ENCODE measurements around the gene SLC6A6. TPM values are rescaled to one million over a fixed set of nuclear protein-coding genes. Genes with fewer than 3 reads are reported as not detected.
A peak's percentile ranks its signal among the peaks of the same experiment; 100 is the strongest.

Gene SLC6A6
- total RNA-seq, 2 donors from 2014 or later = 43.1 to 56.5 TPM

DNA sequence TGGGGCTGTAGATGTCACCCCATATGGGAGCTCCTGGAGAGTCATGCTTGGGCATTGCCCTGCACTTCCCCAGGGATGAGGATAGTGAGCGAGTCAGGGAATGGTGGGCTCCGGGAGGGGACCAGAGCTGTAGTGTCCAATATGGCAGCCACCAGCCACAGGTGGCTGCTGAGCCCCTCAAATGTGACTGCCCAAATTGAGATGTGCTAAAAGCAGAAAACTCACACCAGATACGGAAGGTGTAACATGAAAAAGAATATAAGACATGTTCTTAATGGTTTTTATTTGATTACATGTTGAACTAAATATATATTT lies 106.1 kb downstream of the SLC6A6 start:
- no peak overlapping the region for H3K27ac Mint-ChIP-seq
- peaks cover 6% of the 10 kb centered on the region for H3K27me3 Mint-ChIP-seq (ENCODE audit: insufficient read depth)
- Histone ChIP-seq H3K36me3 (ENCODE audit: control insufficient read depth, insufficient read depth, low read length) (no peaks in the 10 kb centered on the region), H3K27me3 (ENCODE audit: control insufficient read depth, insufficient read depth, low read length, poor library complexity, severe bottlenecking) (no peaks in the 10 kb centered on the region), H3K9me3 (ENCODE audit: control insufficient read depth, low read length) (no peaks in the 10 kb centered on the region), H3K4me3 (ENCODE audit: low read length) (no peak overlapping the region), H3K4me1 (ENCODE audit: control insufficient read depth, insufficient read depth, low read length) (no peaks in the 10 kb centered on the region), H3K27ac (ENCODE audit: low read depth, low read length) (no peak overlapping the region), H3K9ac (ENCODE audit: extremely low read depth, low read length, poor library complexity, severe bottlenecking) (no peak overlapping the region)
- 61% methylated on average over 2 of the region's 3 CpGs; no CpG with 5 or more reads in 1 of the 2 experiments for WGBS, 2 experiments (ENCODE audit: insufficient coverage in 1 of 2, insufficient read length in 1 of 2)
- H3K36me3 Mint-ChIP-seq (ENCODE audit: low read depth) = no peaks in the 10 kb centered on the region
- no peak for DNase-seq
- TF ChIP-seq, protein P1, sequence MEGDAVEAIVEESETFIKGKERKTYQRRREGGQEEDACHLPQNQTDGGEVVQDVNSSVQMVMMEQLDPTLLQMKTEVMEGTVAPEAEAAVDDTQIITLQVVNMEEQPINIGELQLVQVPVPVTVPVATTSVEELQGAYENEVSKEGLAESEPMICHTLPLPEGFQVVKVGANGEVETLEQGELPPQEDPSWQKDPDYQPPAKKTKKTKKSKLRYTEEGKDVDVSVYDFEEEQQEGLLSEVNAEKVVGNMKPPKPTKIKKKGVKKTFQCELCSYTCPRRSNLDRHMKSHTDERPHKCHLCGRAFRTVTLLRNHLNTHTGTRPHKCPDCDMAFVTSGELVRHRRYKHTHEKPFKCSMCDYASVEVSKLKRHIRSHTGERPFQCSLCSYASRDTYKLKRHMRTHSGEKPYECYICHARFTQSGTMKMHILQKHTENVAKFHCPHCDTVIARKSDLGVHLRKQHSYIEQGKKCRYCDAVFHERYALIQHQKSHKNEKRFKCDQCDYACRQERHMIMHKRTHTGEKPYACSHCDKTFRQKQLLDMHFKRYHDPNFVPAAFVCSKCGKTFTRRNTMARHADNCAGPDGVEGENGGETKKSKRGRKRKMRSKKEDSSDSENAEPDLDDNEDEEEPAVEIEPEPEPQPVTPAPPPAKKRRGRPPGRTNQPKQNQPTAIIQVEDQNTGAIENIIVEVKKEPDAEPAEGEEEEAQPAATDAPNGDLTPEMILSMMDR (conservative IDR thresholded peaks at IDR 0.05) = no peak
- H3K4me1 Mint-ChIP-seq = no peaks in the 10 kb centered on the region
- no peaks in the 10 kb centered on the region for H3K9me3 Mint-ChIP-seq
- no peak overlapping the region for H3K4me3 Mint-ChIP-seq

DNA sequence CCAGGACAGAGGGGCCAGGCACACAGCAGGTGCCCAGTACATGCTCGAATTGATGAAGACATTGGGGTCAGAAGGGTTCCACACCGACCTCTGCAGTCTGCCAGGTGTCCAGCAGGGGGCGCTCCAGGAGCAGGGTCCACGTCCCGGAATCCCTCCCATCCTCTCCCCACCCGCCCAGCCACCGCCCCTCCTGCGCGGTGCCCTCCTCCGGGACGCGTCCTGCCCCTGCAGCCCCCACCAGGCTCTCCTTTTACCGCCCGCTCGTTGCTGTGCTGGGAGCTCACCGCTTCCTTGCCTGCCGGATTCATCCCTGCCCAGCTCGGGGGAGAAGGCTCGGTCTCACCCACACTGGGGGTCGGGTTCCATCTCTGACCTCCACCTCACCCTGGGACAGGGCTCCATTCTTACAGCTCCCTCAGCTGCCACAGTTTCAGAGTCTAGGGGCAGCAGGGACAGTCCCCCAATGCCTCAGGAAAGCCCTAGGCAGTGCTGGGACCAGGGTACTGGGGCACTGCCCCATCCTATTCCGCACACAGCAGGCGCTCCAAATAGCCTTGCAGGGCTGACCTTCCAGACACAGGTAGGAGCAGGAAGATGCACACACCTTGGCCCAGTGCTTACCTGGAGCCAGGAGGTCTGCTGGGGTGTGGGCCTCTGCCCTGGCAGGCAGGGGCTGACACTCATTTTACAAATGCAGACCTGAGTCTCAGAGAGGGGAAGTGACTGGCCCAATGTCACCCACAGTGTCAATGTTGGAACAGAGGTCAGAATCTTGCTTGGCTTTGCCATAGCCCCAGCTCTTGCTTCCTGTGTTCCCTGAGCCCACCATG lies 106.8 kb downstream of the SLC6A6 start:
- WGBS, 2 experiments (ENCODE audit: insufficient coverage in 1 of 2, insufficient read length in 1 of 2) = 15 to 90% methylated on average over 2 to 22 of the region's 22 CpGs
- Mint-ChIP-seq H3K4me1 (no peaks in the 10 kb centered on the region), H3K36me3 (ENCODE audit: low read depth) (no peaks in the 10 kb centered on the region), H3K27me3 (ENCODE audit: insufficient read depth) (peaks cover 4% of the 10 kb centered on the region), H3K9me3 (no peaks in the 10 kb centered on the region), H3K4me3 (peak overlapping the region; percentile 41), H3K27ac (no peak overlapping the region)
- H3K27ac ChIP-seq (ENCODE audit: low read depth, low read length) = no peak overlapping the region
- peak; percentile 97 for DNase-seq
- no peaks in the 10 kb centered on the region for H3K4me1 ChIP-seq (ENCODE audit: control insufficient read depth, insufficient read depth, low read length)
- no peak overlapping the region for H3K9ac ChIP-seq (ENCODE audit: extremely low read depth, low read length, poor library complexity, severe bottlenecking)
- H3K4me3 ChIP-seq (ENCODE audit: low read length) = no peak overlapping the region
- TF ChIP-seq, protein P1 (conservative IDR thresholded peaks at IDR 0.05) = peak; percentile 100
- no peaks in the 10 kb centered on the region for H3K27me3 ChIP-seq (ENCODE audit: control insufficient read depth, insufficient read depth, low read length, poor library complexity, severe bottlenecking)
- H3K9me3 ChIP-seq (ENCODE audit: control insufficient read depth, low read length) = no peaks in the 10 kb centered on the region
- H3K36me3 ChIP-seq (ENCODE audit: control insufficient read depth, insufficient read depth, low read length) = no peaks in the 10 kb centered on the region

DNA sequence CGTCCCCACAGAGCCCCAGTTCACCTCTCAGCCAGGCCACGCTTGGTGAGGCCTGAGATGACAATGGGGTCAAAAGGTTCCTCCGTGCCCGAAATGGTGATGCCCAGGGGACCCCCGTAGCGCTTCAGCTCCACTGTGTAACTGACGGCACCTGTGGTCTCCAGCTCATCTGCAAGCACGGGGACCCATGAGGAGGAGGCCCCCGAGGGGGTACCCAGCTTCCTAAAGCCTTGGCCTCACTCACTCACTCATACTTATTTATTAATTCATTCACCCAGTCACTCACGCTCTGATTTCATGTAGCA lies 107.3 kb downstream of the SLC6A6 start:
- Mint-ChIP-seq H3K9me3 (no peaks in the 10 kb centered on the region), H3K36me3 (ENCODE audit: low read depth) (no peaks in the 10 kb centered on the region), H3K4me3 (no peak overlapping the region), H3K4me1 (no peaks in the 10 kb centered on the region), H3K27me3 (ENCODE audit: insufficient read depth) (peaks cover 2% of the 10 kb centered on the region), H3K27ac (no peak overlapping the region)
- Histone ChIP-seq H3K27ac (ENCODE audit: low read depth, low read length) (no peak overlapping the region), H3K36me3 (ENCODE audit: control insufficient read depth, insufficient read depth, low read length) (no peaks in the 10 kb centered on the region), H3K9ac (ENCODE audit: extremely low read depth, low read length, poor library complexity, severe bottlenecking) (no peak overlapping the region), H3K27me3 (ENCODE audit: control insufficient read depth, insufficient read depth, low read length, poor library complexity, severe bottlenecking) (no peaks in the 10 kb centered on the region), H3K4me3 (ENCODE audit: low read length) (no peak overlapping the region), H3K4me1 (ENCODE audit: control insufficient read depth, insufficient read depth, low read length) (no peaks in the 10 kb centered on the region), H3K9me3 (ENCODE audit: control insufficient read depth, low read length) (no peaks in the 10 kb centered on the region)
- WGBS, 2 experiments (ENCODE audit: insufficient coverage in 1 of 2, insufficient read length in 1 of 2) = 91 to 96% methylated on average over 3 to 10 of the region's 10 CpGs
- no peak for DNase-seq
- TF ChIP-seq, protein P1 (conservative IDR thresholded peaks at IDR 0.05) = no peak

Measured in endodermal cell (in vitro differentiated cells).